Fibroblast of lung (primary cell): Measurements from ENCODE around the gene PANK4. TPM values are rescaled to one million over a fixed set of nuclear protein-coding genes. Genes with fewer than 3 reads are reported as not detected.

Experiments used
- DNase-seq, 2 donors: peaks; one replicate each; pipeline versions ENCODE4 v3.0.0 to v3.0.0-alpha.2; 2010; ENCODE audit warnings: low read depth in 2 of 2
- H2AFZ ChIP-seq: 2 replicates; pipeline ENCODE4 v1.5.1; 2012; ENCODE audit warnings: low read length, control low read depth, inconsistent platforms
- H3K27ac ChIP-seq: 2 replicates; pipeline ENCODE4 v1.5.1; 2011; ENCODE audit warnings: low read length, control low read depth; ENCODE audit not compliant: insufficient read depth
- H3K27me3 ChIP-seq: 2 replicates; pipeline ENCODE4 v1.5.1; 2011; ENCODE audit warnings: mild to moderate bottlenecking, low read length; ENCODE audit not compliant: control insufficient read depth, insufficient read depth
- H3K36me3 ChIP-seq: 2 replicates; pipeline ENCODE4 v1.5.1; 2011; ENCODE audit warnings: low read length; ENCODE audit not compliant: control insufficient read depth, insufficient read depth
- H3K4me1 ChIP-seq: 2 replicates; pipeline ENCODE4 v1.5.1; 2011; ENCODE audit warnings: low read length; ENCODE audit not compliant: control insufficient read depth, insufficient read depth; ENCODE audit errors: extremely low read depth
- H3K4me2 ChIP-seq: 2 replicates; pipeline ENCODE4 v1.5.1; 2011; ENCODE audit warnings: low read length, control low read depth; ENCODE audit not compliant: insufficient read depth; ENCODE audit errors: extremely low read depth
- H3K4me3 ChIP-seq, 4 experiments: fragments of 200-600 bp in 1 of 4; sonication (generic) in 1 of 4; replicated peaks in 1 of 4; 2 replicates each; pipeline ENCODE4 v1.5.1; 2011 to 2016; ENCODE audit warnings: low read length in 4 of 4, low read depth in 3 of 4, mild to moderate bottlenecking in 3 of 4, control low read depth in 2 of 4, inconsistent platforms in 1 of 4, mixed read lengths in 1 of 4; ENCODE audit not compliant: insufficient read depth in 1 of 4; ENCODE audit errors: control extremely low read depth in 1 of 4
- H3K79me2 ChIP-seq: 2 replicates; pipeline ENCODE4 v1.5.1; 2012; ENCODE audit warnings: mild to moderate bottlenecking, low read length, inconsistent platforms; ENCODE audit not compliant: control insufficient read depth, insufficient read depth
- H3K9ac ChIP-seq: 2 replicates; pipeline ENCODE4 v1.5.1; 2011; ENCODE audit warnings: mild to moderate bottlenecking, low read length, control low read depth; ENCODE audit not compliant: insufficient read depth
- H3K9me3 ChIP-seq: 2 replicates; pipeline ENCODE4 v1.5.1; 2012; ENCODE audit warnings: low read depth, low read length; ENCODE audit not compliant: control insufficient read depth, insufficient read depth
- H4K20me1 ChIP-seq: 2 replicates; pipeline ENCODE4 v1.5.1; 2011; ENCODE audit warnings: low read length; ENCODE audit not compliant: control insufficient read depth, insufficient read depth; ENCODE audit errors: extremely low read depth
- EZH2 ChIP-seq: IDR thresholded peaks from 2 replicates; pipeline ENCODE4 v1.5.1; 2012; ENCODE audit warnings: low read length, control low read depth, mild to moderate bottlenecking; ENCODE audit errors: missing control alignments
- polyA plus RNA-seq, 2 donors: library from polyadenylated mRNA; depleted of rRNA in 1 of 2; stranded (reverse) in 1 of 2; unstranded in 1 of 2; fragments of >200 nt; gene quantifications; 2 replicates each; pipeline ENCODE4 v1.2.1, GENCODE V29; 2011 to 2012; ENCODE audit warnings: missing spikeins in 1 of 2
- total RNA-seq: library from RNA; depleted of rRNA; stranded (reverse); fragments of >200 nt; gene quantifications from 2 replicates; pipeline ENCODE4 v1.2.1, GENCODE V29; 2014
- TF ChIP-seq, protein P1 (sequence below), 2 donors: IDR thresholded peaks in 1 of 2; conservative IDR thresholded peaks in 1 of 2; 1 replicate in 1 of 2; 2 replicates in 1 of 2; pipeline ENCODE4 v1.5.1; 2011 to 2012; ENCODE audit warnings: low read length in 2 of 2, control low read depth in 1 of 2, inconsistent platforms in 1 of 2, low read depth in 1 of 2, mild to moderate bottlenecking in 1 of 2

The PANK4 gene
- total and polyA plus RNA-seq, 2 donors (not counting 1 experiment from before 2014, with no cell fraction given): 8.5 to 17.0 TPM

DNA sequence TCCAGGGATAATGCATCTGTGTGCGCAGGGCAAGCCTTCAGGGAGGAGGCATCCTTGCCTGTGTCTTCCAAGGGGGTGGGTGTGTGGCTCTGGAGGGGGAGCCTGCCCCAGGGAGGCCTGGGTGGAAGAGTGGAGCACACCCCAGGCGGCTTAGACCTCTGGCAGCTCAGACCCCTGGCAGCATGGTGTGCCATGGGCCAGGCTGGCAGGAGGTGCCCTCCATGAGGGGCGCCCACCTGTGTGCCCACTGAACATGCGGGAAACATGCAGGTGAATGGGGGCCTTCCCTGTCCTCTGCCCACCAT lies 1.1 kb upstream of the PANK4 start:
- H3K9me3 ChIP-seq: no peaks in the 10 kb centered on the region

DNA sequence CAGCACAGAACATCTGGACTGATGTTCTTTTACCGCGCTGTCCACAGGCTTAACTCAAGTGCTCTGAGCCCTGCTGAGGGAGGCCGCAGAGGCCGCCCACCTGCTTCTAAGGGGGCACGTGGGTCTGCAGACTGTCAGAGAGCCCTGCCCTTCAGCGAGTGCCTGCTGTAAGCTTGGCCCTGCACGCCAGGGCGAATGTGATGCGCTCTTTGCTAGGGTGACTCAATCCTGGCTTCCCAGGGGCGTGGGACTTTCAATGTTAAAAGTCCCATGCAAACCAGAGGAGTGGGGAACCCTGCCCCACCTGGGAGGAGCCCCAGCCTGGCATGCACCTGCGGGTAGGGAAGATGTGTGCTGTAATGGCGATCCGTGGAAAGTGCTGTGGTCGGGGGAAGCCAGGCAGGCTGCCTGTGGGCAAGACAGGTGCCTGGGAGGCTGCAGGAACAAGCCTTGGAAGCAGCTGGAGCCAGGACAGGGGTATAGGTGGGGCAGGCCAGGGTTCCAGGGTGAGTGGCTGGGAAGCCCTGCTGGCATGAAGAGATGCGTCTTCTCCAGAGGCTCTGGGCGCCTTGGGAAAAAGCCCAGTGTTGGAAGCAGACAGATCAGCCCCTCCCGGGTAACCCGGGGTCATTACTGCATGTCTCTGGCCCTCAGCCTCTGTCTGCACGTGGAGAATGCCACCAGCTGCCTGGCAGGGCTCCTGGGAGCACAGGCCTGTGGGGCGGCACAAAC lies 594 bp upstream of the PANK4 start:
- TF ChIP-seq EZH2: no peak
- TF ChIP-seq, protein P1, sequence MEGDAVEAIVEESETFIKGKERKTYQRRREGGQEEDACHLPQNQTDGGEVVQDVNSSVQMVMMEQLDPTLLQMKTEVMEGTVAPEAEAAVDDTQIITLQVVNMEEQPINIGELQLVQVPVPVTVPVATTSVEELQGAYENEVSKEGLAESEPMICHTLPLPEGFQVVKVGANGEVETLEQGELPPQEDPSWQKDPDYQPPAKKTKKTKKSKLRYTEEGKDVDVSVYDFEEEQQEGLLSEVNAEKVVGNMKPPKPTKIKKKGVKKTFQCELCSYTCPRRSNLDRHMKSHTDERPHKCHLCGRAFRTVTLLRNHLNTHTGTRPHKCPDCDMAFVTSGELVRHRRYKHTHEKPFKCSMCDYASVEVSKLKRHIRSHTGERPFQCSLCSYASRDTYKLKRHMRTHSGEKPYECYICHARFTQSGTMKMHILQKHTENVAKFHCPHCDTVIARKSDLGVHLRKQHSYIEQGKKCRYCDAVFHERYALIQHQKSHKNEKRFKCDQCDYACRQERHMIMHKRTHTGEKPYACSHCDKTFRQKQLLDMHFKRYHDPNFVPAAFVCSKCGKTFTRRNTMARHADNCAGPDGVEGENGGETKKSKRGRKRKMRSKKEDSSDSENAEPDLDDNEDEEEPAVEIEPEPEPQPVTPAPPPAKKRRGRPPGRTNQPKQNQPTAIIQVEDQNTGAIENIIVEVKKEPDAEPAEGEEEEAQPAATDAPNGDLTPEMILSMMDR (conservative IDR thresholded peaks at IDR 0.05 in 1 of 2, IDR thresholded peaks at IDR 0.05 in 1 of 2; ENCODE audit: low read depth in 1 of 2, low read length in 2 of 2): no peak
- H3K9ac ChIP-seq: no peak overlapping the region
- no peaks in the 10 kb centered on the region for H3K9me3 ChIP-seq
- peaks cover 5% of the 10 kb centered on the region for H3K27me3 ChIP-seq
- H3K36me3 ChIP-seq: peaks cover 2% of the 10 kb centered on the region
- no peak overlapping the region for H3K27ac ChIP-seq
- H3K79me2 ChIP-seq: peaks cover 34% of the 10 kb centered on the region
- H3K4me2 ChIP-seq: peak overlapping the region; percentile 87
- peaks cover 20% of the 10 kb centered on the region for H3K4me1 ChIP-seq
- H3K4me3 ChIP-seq: peak overlapping the region; percentile 6 to 91 (median 25)
- peak; percentile 23 to 48 for DNase-seq
- H2AFZ ChIP-seq: peak overlapping the region; percentile 37
- H4K20me1 ChIP-seq: no peaks in the 10 kb centered on the region

More for the DNA sequence above, 1.1 kb upstream of the PANK4 start:
- TF ChIP-seq, protein P1 (conservative IDR thresholded peaks at IDR 0.05 in 1 of 2, IDR thresholded peaks at IDR 0.05 in 1 of 2; ENCODE audit: low read depth in 1 of 2, low read length in 2 of 2): no peak
- no peak for TF ChIP-seq EZH2
- Histone ChIP-seq H3K79me2 (peaks cover 32% of the 10 kb centered on the region), H3K4me2 (no peak overlapping the region), H3K36me3 (peaks cover 2% of the 10 kb centered on the region), H3K4me3 (no peak overlapping the region), H3K4me1 (peaks cover 20% of the 10 kb centered on the region), H3K27ac (no peak overlapping the region), H2AFZ (no peak overlapping the region), H3K27me3 (peaks cover 5% of the 10 kb centered on the region), H4K20me1 (no peaks in the 10 kb centered on the region), H3K9ac (no peak overlapping the region)
- no peak for DNase-seq

DNA sequence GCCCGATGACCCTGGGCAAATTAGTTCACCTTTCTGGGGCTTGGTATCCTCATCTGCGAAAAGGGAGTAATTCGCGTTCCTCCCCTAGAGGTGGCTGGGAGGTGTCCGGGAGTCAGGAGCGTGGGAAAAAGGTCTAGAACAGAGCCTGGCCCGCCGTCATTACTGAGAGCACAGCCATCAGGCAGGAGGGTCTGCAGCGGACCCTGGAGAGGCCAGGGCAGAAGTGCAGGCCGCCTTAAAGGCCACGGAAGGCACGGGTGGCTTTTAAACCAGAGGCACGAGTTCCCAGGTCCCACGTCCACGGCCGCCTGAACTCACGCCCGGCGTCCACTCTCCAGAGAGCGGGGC lies 850 bp downstream of the PANK4 start:
- peak overlapping the region; percentile 81 for H3K9ac ChIP-seq
- peaks cover 5% of the 10 kb centered on the region for H3K36me3 ChIP-seq
- TF ChIP-seq, protein P1 (conservative IDR thresholded peaks at IDR 0.05 in 1 of 2, IDR thresholded peaks at IDR 0.05 in 1 of 2; ENCODE audit: low read depth in 1 of 2, low read length in 2 of 2): peak in 1 of 2 donors; percentile 6
- no peak for TF ChIP-seq EZH2
- H3K27ac ChIP-seq: peak overlapping the region; percentile 74
- H3K9me3 ChIP-seq: no peaks in the 10 kb centered on the region
- H3K4me3 ChIP-seq: peak overlapping the region; percentile 77 to 97 (median 91)
- no peaks in the 10 kb centered on the region for H4K20me1 ChIP-seq
- peak overlapping the region; percentile 60 for H2AFZ ChIP-seq
- H3K79me2 ChIP-seq: peaks cover 34% of the 10 kb centered on the region
- peak overlapping the region; percentile 79 for H3K4me2 ChIP-seq
- DNase-seq: no peak
- peaks cover 20% of the 10 kb centered on the region for H3K4me1 ChIP-seq
- H3K27me3 ChIP-seq: peaks cover under 1% of the 10 kb centered on the region
